ENCODE measurements around the gene SPINK14. TPM values are rescaled to one million over a fixed set of nuclear protein-coding genes. Genes with fewer than 3 reads are reported as not detected.

Gene SPINK14
- total RNA-seq, 1 donor from 2014 or later, result not detected

DNA sequence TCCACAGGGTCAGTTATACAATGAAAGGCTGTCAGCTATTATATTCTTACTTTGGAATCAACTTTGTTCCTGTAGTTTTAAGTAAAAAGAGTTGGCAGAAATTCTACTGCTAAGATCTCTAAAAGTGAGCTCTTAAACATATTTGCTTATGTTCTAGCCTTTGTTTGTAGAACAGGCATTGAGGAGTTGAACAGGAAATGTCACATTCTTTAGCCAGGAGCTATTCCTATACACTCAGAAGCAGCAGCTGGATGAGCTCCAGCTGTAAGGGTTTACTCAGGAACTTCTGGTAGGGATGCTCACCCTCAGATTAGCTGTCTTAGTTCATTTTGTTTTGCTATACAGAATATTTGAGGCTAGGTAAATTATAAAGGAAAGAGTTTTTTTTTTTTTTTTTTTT is 22.4 kb upstream of the SPINK14 start:
- Histone ChIP-seq H3K79me2 (ENCODE audit: low read depth) (no peaks in the 10 kb centered on the region), H3K4me1 (no peaks in the 10 kb centered on the region), H3K36me3 (no peaks in the 10 kb centered on the region), H3K27me3 (no peaks in the 10 kb centered on the region), H2AFZ (replicated peaks) (no peak overlapping the region), H4K20me1 (ENCODE audit: low read depth) (no peaks in the 10 kb centered on the region), H3K9ac (no peak overlapping the region), H3K9me3 (ENCODE audit: low read depth) (no peaks in the 10 kb centered on the region), H3F3A (ENCODE audit: low read depth) (no peaks in the 10 kb centered on the region), H3K4me3 (no peak overlapping the region), H3K27ac (no peak overlapping the region), H3K4me2 (no peak overlapping the region)
- Mint-ChIP-seq H3K27ac (no peak overlapping the region), H3K9me3 (no peaks in the 10 kb centered on the region), H3K36me3 (no peaks in the 10 kb centered on the region), H3K27me3 (ENCODE audit: insufficient read depth, low read depth) (no peaks in the 10 kb centered on the region), H3K4me3 (no peak overlapping the region), H3K4me1 (no peaks in the 10 kb centered on the region)
- no peak for TF ChIP-seq EZH2 (IDR thresholded peaks at IDR 0.05)
- no peak for TF ChIP-seq EZH2phosphoT487 (IDR thresholded peaks at IDR 0.05)
- TF ChIP-seq, protein P1, sequence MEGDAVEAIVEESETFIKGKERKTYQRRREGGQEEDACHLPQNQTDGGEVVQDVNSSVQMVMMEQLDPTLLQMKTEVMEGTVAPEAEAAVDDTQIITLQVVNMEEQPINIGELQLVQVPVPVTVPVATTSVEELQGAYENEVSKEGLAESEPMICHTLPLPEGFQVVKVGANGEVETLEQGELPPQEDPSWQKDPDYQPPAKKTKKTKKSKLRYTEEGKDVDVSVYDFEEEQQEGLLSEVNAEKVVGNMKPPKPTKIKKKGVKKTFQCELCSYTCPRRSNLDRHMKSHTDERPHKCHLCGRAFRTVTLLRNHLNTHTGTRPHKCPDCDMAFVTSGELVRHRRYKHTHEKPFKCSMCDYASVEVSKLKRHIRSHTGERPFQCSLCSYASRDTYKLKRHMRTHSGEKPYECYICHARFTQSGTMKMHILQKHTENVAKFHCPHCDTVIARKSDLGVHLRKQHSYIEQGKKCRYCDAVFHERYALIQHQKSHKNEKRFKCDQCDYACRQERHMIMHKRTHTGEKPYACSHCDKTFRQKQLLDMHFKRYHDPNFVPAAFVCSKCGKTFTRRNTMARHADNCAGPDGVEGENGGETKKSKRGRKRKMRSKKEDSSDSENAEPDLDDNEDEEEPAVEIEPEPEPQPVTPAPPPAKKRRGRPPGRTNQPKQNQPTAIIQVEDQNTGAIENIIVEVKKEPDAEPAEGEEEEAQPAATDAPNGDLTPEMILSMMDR (IDR thresholded peaks at IDR 0.05), result no peak
- DNase-seq (ENCODE audit: low spot score), result no peak

DNA sequence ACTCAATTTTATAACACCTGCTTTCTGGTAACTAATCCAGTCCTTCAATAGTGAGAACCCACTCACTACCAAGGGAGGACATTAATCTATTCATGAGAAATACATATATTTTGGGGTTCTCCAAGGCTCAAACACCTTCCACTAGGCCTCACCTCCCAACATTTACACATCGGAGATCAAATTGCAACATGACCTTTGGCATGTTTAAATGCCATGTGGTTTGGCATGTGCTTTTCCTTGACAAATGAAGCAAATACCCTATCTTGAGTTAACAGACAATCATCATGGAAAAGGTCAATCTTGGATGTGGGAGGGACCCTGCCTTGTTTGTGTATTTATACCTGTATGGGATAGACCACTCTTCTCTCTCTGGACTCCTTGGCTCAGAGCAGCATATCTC is 21.9 kb upstream of the SPINK14 start:
- Histone ChIP-seq H3F3A (ENCODE audit: low read depth) (no peaks in the 10 kb centered on the region), H4K20me1 (ENCODE audit: low read depth) (no peaks in the 10 kb centered on the region), H3K79me2 (ENCODE audit: low read depth) (no peaks in the 10 kb centered on the region), H3K9me3 (ENCODE audit: low read depth) (no peaks in the 10 kb centered on the region), H3K4me2 (no peak overlapping the region), H3K36me3 (no peaks in the 10 kb centered on the region), H3K27ac (no peak overlapping the region), H2AFZ (replicated peaks) (no peak overlapping the region), H3K9ac (no peak overlapping the region), H3K27me3 (no peaks in the 10 kb centered on the region), H3K4me1 (no peaks in the 10 kb centered on the region), H3K4me3 (no peak overlapping the region)
- H3K27me3 Mint-ChIP-seq (ENCODE audit: insufficient read depth, low read depth), result no peaks in the 10 kb centered on the region
- TF ChIP-seq EZH2 (IDR thresholded peaks at IDR 0.05) (no peak), EZH2phosphoT487 (IDR thresholded peaks at IDR 0.05) (no peak)
- TF ChIP-seq, protein P1 (IDR thresholded peaks at IDR 0.05), result no peak
- H3K4me3 Mint-ChIP-seq, result no peak overlapping the region
- DNase-seq (ENCODE audit: low spot score), result no peak
- no peaks in the 10 kb centered on the region for H3K36me3 Mint-ChIP-seq
- no peak overlapping the region for H3K27ac Mint-ChIP-seq
- no peaks in the 10 kb centered on the region for H3K4me1 Mint-ChIP-seq
- no peaks in the 10 kb centered on the region for H3K9me3 Mint-ChIP-seq

DNA sequence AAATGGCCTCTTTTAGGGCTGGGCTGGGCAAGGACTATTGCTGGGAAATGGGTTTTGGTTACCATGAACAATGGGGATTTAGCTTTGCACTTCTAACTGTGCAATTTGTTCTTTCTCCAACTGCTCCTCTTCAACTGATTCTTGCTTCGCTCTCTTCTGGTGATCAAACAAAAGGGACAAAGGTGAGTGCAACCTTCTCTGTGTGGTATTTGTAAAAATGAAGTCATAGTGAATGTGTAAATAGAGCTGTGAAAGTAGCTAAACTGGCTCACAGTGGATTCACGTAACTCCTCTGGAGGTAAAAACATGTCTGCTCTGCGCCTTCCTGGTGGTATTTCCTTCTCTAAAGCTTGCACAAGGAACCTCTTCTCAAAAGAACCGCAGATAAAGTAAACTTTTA is 20.9 kb upstream of the SPINK14 start:
- no peak overlapping the region for H3K27ac ChIP-seq
- no peaks in the 10 kb centered on the region for H3K4me1 ChIP-seq
- no peaks in the 10 kb centered on the region for H3F3A ChIP-seq (ENCODE audit: low read depth)
- no peaks in the 10 kb centered on the region for H3K9me3 ChIP-seq (ENCODE audit: low read depth)
- no peaks in the 10 kb centered on the region for H3K27me3 Mint-ChIP-seq (ENCODE audit: insufficient read depth, low read depth)
- no peaks in the 10 kb centered on the region for H3K27me3 ChIP-seq
- H3K4me1 Mint-ChIP-seq, result no peaks in the 10 kb centered on the region
- no peak for DNase-seq (ENCODE audit: low spot score)
- no peak overlapping the region for H3K4me3 ChIP-seq
- H3K4me3 Mint-ChIP-seq, result no peak overlapping the region
- no peaks in the 10 kb centered on the region for H3K79me2 ChIP-seq (ENCODE audit: low read depth)
- no peak overlapping the region for H3K27ac Mint-ChIP-seq
- no peak overlapping the region for H3K4me2 ChIP-seq
- H3K9ac ChIP-seq, result no peak overlapping the region
- no peaks in the 10 kb centered on the region for H3K36me3 Mint-ChIP-seq
- H4K20me1 ChIP-seq (ENCODE audit: low read depth), result no peaks in the 10 kb centered on the region
- H3K36me3 ChIP-seq, result no peaks in the 10 kb centered on the region
- no peaks in the 10 kb centered on the region for H3K9me3 Mint-ChIP-seq
- TF ChIP-seq, protein P1 (IDR thresholded peaks at IDR 0.05), result no peak
- TF ChIP-seq EZH2phosphoT487 (IDR thresholded peaks at IDR 0.05) (no peak), EZH2 (IDR thresholded peaks at IDR 0.05) (no peak)
- no peak overlapping the region for H2AFZ ChIP-seq (replicated peaks)
